ENCODE measurements around the gene CA12.

GRCh38 chr15:63305260-63305659 is 76.4 kb downstream of the CA12 start:
- TF ChIP-seq CSDC2 (CRISPR knock-in tag; IDR thresholded peaks at IDR 0.05) = no peak
- no peak for TF ChIP-seq ARNTL (CRISPR knock-in tag; IDR thresholded peaks at IDR 0.05; ENCODE audit: borderline replicate concordance, low read depth)
- TF ChIP-seq ISL1 (CRISPR knock-in tag; IDR thresholded peaks at IDR 0.05) = no peak
- no peak for TF ChIP-seq CSRNP3 (CRISPR knock-in tag; IDR thresholded peaks at IDR 0.05)
- no peak for TF ChIP-seq PPARA (CRISPR knock-in tag; IDR thresholded peaks at IDR 0.05; ENCODE audit: borderline replicate concordance)
- TF ChIP-seq ZFP3 (CRISPR knock-in tag; IDR thresholded peaks at IDR 0.05) = no peak
- TF ChIP-seq ZC3H10 (CRISPR knock-in tag; IDR thresholded peaks at IDR 0.05) = no peak
- no peak for TF ChIP-seq ZNF8 (CRISPR knock-in tag; IDR thresholded peaks at IDR 0.05)
- no peak for TF ChIP-seq ESRRG (CRISPR knock-in tag; IDR thresholded peaks at IDR 0.05)
- TF ChIP-seq OSR1 (CRISPR knock-in tag; IDR thresholded peaks at IDR 0.05) = no peak
- no peak for TF ChIP-seq SNAI2 (CRISPR knock-in tag; IDR thresholded peaks at IDR 0.05)
- no peak for TF ChIP-seq TSHZ2 (CRISPR knock-in tag; IDR thresholded peaks at IDR 0.05)
- TF ChIP-seq ZNF565 (CRISPR knock-in tag; conservative IDR thresholded peaks at IDR 0.05; ENCODE audit: low read depth) = no peak
